Mammary epithelial cell (primary cell): Measurements from ENCODE around the gene TIGAR.

ENCODE experiments used
- EZH2 ChIP-seq: IDR thresholded peaks from 2 replicates; pipeline ENCODE4 v1.6.1; 2012; ENCODE audit warnings: low read length, inconsistent platforms, borderline replicate concordance
- TF ChIP-seq, protein P1 (sequence below), 2 donors: IDR thresholded peaks in 1 of 2; conservative IDR thresholded peaks in 1 of 2; 2 replicates each; pipeline ENCODE4 v1.5.1; 2011 to 2012; ENCODE audit warnings: inconsistent platforms in 2 of 2, low read length in 2 of 2, mild to moderate bottlenecking in 2 of 2, control low read depth in 1 of 2, low read depth in 1 of 2; ENCODE audit not compliant: insufficient read depth in 1 of 2; ENCODE audit errors: extremely low read depth in 1 of 2

DNA sequence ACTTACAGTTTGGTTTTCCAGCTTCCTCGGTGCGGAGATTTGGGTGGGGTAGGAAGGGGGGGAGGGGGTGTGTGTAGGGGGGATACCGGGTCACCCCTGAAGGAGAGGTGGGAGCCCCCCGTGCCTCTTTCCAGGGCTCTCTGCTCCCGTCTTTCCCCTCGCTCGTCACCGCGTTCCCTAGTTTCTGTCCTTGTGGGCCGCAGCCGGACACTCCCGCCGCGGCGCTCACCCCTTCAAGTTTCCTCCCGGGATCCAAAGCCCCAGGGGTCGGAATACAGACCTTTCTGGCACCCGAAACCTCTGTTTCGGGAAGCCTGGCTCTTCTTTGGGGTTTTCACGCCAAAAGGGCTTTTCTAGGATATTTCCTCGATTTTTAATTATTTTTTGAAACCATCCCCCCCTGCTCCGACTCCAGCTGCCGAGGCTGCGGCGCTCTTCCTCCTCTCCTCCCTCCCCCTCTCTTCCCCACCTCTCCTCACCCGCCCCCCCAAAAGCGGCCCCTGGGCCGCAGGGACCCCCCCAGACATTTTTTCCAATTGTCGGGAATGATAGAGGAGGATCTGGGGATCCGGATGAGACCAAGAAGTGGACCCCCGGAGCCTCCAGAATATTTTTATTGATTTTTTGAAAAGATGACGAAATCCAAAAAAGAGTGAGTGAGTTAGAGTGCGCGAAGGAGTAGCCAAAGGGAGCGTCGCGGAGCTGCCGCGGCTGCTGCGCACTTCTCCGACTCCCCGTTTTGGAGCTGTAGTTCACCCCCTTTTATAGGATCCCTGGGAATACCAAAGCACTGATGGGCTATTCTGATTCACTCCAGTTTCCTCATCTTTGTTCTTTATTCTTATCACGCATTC is 45.8 kb upstream of the TIGAR start:
- TF ChIP-seq, protein P1, sequence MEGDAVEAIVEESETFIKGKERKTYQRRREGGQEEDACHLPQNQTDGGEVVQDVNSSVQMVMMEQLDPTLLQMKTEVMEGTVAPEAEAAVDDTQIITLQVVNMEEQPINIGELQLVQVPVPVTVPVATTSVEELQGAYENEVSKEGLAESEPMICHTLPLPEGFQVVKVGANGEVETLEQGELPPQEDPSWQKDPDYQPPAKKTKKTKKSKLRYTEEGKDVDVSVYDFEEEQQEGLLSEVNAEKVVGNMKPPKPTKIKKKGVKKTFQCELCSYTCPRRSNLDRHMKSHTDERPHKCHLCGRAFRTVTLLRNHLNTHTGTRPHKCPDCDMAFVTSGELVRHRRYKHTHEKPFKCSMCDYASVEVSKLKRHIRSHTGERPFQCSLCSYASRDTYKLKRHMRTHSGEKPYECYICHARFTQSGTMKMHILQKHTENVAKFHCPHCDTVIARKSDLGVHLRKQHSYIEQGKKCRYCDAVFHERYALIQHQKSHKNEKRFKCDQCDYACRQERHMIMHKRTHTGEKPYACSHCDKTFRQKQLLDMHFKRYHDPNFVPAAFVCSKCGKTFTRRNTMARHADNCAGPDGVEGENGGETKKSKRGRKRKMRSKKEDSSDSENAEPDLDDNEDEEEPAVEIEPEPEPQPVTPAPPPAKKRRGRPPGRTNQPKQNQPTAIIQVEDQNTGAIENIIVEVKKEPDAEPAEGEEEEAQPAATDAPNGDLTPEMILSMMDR (conservative IDR thresholded peaks at IDR 0.05 in 1 of 2, IDR thresholded peaks at IDR 0.05 in 1 of 2; ENCODE audit: extremely low read depth in 1 of 2, insufficient read depth in 1 of 2, low read depth in 1 of 2, low read length in 2 of 2) = no peak
- no peak for TF ChIP-seq EZH2
